NCI-H187 (cell line): ENCODE measurements around the gene MRGPRG.

Experiments used
- DNase-seq, 2 experiments: peaks; one replicate each; lab custom pipeline; 2025; lab: John Stamatoyannopoulos, UW

The MRGPRG gene

GRCh38 chr11:3207526-3208189, 11.0 kb downstream of the MRGPRG start:
- DNase-seq = no peak

GRCh38 chr11:3206922-3207204, 11.8 kb downstream of the MRGPRG start:
- DNase-seq = no peak

GRCh38 chr11:3206156-3206921, 12.3 kb downstream of the MRGPRG start:
- DNase-seq = no peak

- DNase-seq = no peak
These were observed 13.1 kb downstream of the MRGPRG start for GRCh38 chr11:3205261-3206155.

GRCh38 chr11:3204141-3205015, 14.2 kb downstream of the MRGPRG start:
- DNase-seq = no peak

DNA sequence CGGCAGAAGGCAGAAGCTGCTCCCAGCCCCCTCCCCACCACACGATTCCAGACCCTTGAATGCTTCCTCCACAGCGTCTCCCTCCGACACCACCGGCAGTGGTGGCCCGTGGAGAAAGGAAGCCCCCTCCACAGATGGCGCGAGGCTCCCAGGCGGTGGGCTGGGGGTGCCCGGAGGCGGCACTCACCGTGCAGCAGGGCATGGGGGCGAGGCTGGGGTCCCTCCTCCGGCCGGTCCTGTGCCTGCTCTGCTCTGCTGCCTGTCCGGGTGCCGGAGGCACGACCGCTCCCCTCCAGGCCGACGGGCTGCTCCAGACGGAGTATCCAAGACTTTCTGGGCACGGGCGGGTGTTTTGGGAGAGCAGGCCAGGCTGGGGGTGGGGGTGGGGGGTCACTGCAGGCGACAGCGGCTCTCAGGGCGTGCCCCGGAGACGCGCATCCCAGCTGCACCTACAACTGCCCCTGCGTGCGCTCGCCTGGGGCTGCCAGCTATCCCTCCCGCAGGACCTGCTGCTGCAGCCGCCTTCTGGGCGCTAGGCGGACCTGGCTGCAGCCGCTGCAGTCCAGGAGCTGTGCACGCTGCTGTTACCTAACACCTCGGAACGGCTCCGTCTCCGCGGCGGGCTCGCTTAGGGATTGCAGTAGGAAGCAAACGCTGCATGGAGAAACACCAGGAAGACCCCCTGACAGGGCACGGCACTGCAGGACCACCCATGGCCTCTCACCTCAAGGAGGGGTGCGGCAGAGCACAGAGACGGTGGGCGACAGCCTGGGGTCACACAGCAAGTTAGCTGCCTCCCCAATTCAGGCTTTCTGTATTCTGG, 15.2 kb downstream of the MRGPRG start:
- no peak for DNase-seq

DNA sequence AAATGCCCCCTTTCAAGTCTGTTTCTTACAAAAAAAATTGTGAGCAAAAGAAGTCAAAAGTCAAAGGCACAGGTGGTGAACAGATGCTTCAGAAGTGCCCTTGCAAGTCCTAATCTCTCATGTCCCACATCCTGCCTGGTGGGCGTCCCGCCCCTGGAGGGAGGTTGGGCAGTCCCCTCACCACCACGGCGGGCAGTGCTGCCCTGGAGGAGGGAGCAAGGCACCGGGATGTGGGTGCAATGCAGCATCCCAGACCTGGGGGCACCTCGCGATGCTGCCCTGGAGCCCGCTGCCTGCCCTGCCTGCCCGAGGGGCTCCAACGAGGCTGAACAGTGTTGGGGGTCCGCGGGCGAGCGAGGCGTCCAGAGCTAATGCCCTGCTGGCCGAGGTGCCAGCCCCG, 15.9 kb downstream of the MRGPRG start:
- no peak for DNase-seq

DNA sequence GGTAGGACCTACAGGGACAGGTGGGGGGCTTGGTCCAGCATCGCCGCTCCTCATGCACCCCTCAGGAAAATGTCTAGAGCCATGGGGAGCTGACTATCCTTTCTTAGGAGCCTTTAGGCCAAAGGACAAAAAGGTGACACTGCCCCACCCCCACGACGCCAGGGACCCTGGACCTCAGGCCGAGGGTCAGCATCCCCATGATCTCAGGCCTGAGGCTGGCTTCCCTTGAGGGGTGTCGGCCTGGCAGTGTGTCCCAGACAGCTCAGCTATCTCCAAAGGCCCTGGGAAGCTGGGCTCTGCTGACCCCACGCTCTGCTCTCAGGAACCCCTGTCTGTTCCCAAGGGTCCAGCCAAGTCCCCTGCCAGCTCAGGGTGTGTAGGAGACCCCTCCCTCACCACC, 16.3 kb downstream of the MRGPRG start:
- DNase-seq = no peak

- DNase-seq = no peak
These were observed 16.9 kb downstream of the MRGPRG start for GRCh38 chr11:3201677-3202181.

DNA sequence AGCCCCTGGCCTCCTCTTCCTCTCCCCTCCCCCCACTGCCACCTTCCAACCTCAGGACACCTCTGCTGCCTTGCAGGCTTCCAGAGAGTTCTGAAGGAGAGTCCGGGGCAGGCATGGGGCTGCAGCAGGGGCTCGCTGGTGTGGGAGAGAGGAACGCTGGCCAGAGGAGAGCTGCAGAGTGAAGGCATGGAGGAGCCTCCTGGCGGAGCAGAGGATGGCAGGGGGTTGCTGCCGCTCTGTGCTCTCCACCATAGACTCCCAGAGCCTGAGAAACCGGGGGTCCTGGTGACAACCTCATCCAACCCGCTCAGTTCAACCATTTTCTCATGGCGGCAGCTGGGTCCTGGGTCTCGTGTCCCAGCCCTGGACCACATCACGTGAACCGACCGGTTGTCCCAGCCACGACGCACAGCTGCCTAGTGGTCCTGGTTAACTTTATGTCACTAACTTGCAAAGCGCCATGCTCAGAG, 17.5 kb downstream of the MRGPRG start:
- no peak for DNase-seq

DNA sequence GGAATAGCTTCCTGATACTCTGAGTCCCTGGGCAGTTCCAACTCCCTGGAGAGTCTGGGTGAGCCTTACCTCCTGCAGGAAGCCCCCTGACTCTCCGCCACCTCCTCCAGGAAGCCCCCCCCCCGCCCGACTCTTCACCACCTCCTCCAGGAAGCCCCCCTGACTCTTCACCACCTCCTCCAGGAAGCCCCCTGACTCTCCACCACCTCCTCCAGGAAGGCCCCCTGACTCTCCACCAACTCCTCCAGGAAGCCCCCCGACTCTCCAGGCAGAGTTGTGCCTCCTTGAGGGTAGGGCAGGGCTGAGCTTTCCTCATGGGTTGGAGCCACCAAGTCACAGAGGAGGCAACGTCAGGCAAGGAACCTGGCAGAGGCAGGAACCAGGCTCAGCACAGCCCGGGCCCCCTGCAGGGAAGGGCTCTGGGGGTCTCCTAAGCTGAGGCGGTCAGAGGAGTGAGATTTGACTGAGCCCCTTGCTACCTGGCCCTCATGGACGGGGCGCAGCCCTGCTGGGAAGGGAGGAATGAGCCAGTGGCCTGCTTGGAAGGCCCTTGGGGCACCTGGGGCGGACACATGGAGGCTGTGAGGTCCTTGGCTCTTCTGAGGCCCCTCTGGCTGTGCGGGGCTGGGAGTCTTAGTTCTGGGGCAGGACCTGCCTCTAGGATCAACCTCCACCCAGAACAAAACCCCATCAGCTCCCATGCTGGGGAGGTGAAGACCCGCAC, 18.1 kb downstream of the MRGPRG start:
- no peak for DNase-seq

DNA sequence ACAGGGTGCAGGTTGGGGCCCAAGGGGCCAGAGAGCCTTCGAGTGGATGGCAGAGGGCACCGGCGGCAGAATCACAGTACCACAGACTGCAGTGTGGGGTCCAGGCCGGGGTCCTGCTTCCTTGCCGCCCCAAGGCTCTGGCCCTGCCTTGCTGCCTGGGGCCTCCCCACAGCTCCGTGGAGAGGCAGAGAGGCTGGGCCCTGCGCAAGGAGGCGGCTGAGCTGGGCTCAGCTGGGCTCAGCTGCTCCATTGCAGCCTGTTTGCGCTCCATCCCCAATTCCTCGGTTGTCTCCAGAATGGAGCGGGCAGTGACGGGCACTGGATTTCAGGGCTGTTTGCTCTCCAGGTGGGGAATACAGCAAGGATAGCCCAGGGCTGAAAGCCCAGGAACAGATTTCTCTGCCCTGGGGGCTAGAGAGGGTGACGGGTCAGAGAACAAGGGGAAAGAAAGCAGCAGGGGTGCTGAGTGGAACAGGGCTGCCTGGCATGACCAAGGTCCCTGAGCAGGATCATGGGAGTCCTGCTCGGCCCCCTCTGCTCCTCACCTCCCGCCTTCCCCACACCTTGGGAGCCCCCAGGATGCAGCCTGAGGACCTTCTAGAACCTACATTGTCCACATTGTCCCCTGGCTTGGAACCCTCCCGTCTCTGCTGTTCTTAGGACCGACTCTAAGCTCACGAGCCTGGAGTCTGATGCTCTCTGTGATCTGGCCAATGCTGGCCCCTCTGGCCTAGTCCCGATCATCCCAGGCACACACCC, 18.9 kb downstream of the MRGPRG start:
- no peak for DNase-seq

GRCh38 chr11:3198815-3199214, 19.8 kb downstream of the MRGPRG start:
- no peak for DNase-seq

- no peak for DNase-seq
These were observed 20.6 kb downstream of the MRGPRG start for GRCh38 chr11:3197878-3198528.

- no peak for DNase-seq
These were observed 21.4 kb downstream of the MRGPRG start for GRCh38 chr11:3197044-3197695.

- no peak for DNase-seq
These were observed 22.2 kb downstream of the MRGPRG start for GRCh38 chr11:3196161-3197043.
